Measurements from ENCODE around the gene CD93.
A peak's percentile ranks its signal among the peaks of the same experiment; 100 is the strongest.

Gene CD93

DNA sequence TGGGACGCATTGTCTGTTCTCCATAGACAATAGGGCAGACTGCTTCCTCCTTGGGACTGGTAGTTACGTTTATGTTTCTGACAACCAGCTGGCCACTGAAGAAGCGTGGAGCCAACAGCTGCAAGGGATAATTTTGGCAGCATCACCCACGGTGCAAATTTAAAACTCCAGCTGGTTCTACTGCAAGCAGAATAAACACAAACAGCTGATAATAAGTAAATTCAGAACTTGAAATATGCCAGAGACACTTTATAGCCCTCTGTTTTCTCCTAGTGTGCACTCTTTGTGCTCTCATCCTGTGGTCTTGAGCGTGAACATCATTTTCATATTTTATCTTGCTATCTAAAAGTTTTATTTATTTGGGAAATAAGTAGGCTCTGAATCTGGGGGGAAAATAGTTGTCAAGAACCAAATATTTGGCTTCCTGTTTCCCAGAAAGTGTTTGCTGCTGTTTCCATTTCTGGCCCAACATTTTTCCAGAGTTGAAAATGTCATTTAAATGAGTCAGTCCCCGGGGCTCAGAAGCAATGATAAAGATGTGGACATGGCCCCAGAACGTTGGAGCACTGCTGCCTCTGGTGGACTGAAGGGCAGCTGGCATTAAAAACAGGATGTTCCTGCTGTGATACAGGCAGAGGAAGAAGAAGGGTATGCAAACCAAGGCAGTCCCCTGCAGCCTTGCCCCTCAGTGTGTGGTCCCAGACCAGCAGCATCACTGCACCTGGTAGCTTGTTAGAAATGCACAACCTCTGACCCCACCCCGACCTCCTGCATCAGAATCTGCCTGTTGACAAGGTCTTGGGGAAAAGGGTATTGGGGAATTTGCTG lies 24.2 kb downstream of the CD93 start:
- TF ChIP-seq CTCF (conservative IDR thresholded peaks at IDR 0.05; ENCODE audit: low read depth, low read length) = peak; percentile 70
- H3K4me3 ChIP-seq (ENCODE audit: low read depth, low read length) = no peak overlapping the region
- peak; percentile 83 for DNase-seq (ENCODE audit: low read depth)

GRCh38 chr20:23061262-23061661 lies 24.9 kb downstream of the CD93 start:
- H3K4me3 ChIP-seq (ENCODE audit: low read depth, low read length) = no peak overlapping the region
- no peak for TF ChIP-seq CTCF (conservative IDR thresholded peaks at IDR 0.05; ENCODE audit: low read depth, low read length)
- no peak for DNase-seq (ENCODE audit: low read depth)

GRCh38 chr20:23060629-23061028 lies 25.5 kb downstream of the CD93 start:
- no peak for TF ChIP-seq CTCF (conservative IDR thresholded peaks at IDR 0.05; ENCODE audit: low read depth, low read length)
- no peak for DNase-seq (ENCODE audit: low read depth)
- H3K4me3 ChIP-seq (ENCODE audit: low read depth, low read length) = no peak overlapping the region

DNA sequence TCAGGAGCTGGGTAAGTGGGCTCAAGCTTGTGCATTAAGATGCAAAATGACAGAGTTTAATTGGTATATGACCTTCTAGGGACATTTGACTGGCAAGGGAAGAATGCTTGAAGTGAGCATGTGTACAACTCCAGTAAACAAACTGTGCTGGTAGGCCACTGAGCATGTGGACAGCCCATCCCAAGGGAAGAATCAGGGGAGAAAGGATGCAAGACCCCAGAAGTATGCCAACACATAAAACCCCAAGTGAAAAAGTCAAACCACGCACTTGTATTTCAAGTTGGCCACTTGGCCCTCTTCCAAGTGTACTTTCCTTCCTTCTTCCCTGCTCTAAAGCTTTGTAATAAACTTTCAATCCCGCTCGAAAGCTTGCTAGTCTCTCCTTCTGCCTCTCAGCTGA lies 26.3 kb downstream of the CD93 start:
- H3K4me3 ChIP-seq (ENCODE audit: low read depth, low read length) = no peak overlapping the region
- DNase-seq (ENCODE audit: low read depth) = no peak
- TF ChIP-seq CTCF (conservative IDR thresholded peaks at IDR 0.05; ENCODE audit: low read depth, low read length) = no peak

DNA sequence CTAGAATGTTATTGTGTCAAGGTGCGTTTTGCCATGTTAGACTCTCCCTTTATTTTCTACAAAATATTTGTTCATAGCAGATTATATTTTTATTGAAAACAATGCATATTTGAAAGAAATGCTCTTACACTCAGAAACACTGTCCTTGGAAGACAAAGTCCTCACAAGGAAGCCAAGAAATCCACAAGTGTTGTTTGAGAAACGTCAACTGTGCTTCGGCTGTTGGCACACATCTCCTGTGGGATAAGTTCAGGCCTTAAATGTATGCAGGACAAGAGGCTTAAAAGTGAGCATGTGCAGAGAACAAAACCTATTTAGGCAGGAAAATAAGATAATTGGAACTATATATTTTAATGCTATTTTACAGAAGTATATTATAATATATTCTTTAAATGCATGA lies 27.1 kb downstream of the CD93 start:
- no peak overlapping the region for H3K4me3 ChIP-seq (ENCODE audit: low read depth, low read length)
- no peak for DNase-seq (ENCODE audit: low read depth)
- TF ChIP-seq CTCF (conservative IDR thresholded peaks at IDR 0.05; ENCODE audit: low read depth, low read length) = no peak

GRCh38 chr20:23058240-23058639 lies 27.9 kb downstream of the CD93 start:
- TF ChIP-seq CTCF (conservative IDR thresholded peaks at IDR 0.05; ENCODE audit: low read depth, low read length) = peak; percentile 68
- peak; percentile 36 for DNase-seq (ENCODE audit: low read depth)
- no peak overlapping the region for H3K4me3 ChIP-seq (ENCODE audit: low read depth, low read length)

DNA sequence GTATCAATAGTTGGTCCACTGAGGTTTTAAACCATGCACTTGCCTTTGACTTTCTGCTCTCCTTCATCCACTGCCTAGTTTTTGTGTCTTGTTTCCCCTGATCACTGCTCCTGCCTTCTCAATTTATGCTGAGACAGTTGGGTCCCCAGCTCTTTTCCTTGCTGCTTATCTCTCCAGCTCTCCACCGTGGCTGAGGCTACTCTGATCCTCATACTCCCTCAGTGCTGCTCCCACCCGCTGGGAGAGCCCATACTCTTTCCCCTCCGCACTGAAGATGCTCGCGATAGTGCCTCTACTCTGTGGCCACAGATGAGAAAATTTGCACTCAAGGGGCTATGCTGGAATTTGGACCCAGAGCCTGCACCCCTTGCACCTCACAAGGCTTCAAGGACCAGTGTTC lies 33.2 kb downstream of the CD93 start:
- no peak for DNase-seq (ENCODE audit: low read depth)
- no peak overlapping the region for H3K4me3 ChIP-seq (ENCODE audit: low read depth, low read length)
- TF ChIP-seq CTCF (conservative IDR thresholded peaks at IDR 0.05; ENCODE audit: low read depth, low read length) = no peak

All from choroid plexus epithelial cell (primary cell).